ENCODE results near the gene SP8.
"Not testable (repeated sequence)": the region's sequence is repeated elsewhere in the genome, so short reads cannot be mapped to it uniquely, and the experiment has no call there.

SP8 gene

GRCh38 chr7:20786779-20787659, at the start of gene SP8:
Gene SP8 (minus strand): TSS chr7:20786886. CDS start chr7:20786798, 88 bp downstream.
- H3K4me3 Mint-ChIP-seq = peak within 1 kb of the TSS; percentile 78 to 83
- H3K4me1 Mint-ChIP-seq = peaks cover 17 to 32% of the 10 kb centered on the region in 2 donors
- ATAC-seq (replicated peaks) (peak in 1 of 2 donors; percentile 33), DNase-seq (no peak)
- peaks cover 7 to 15% of the 10 kb centered on the region in 2 donors for H3K36me3 Mint-ChIP-seq
- H3K27me3 Mint-ChIP-seq = peaks cover 58 to 72% of the 10 kb centered on the region in 2 donors
- H3K9me3 Mint-ChIP-seq = peaks cover 4 to 6% of the 10 kb centered on the region in 2 donors
- peak within 1 kb of the TSS; percentile 85 for H3K27ac Mint-ChIP-seq

GRCh38 chr7:20836424-20836823, 49.7 kb upstream of the SP8 start:
- not testable (repeated sequence) for H3K36me3 Mint-ChIP-seq, DNase-seq, H3K27ac Mint-ChIP-seq, H3K4me3 Mint-ChIP-seq, H3K27me3 Mint-ChIP-seq, H3K4me1 Mint-ChIP-seq, H3K9me3 Mint-ChIP-seq
- peak in 1 of 2 donors; percentile 20 for ATAC-seq (replicated peaks)

- no peak overlapping the region for H3K27ac Mint-ChIP-seq
- no peak for DNase-seq
- peaks cover 0 to 7% of the 10 kb centered on the region in 2 donors for H3K27me3 Mint-ChIP-seq
- H3K4me3 Mint-ChIP-seq = no peak overlapping the region
- H3K36me3 Mint-ChIP-seq = no peaks in the 10 kb centered on the region
- no peak for ATAC-seq (replicated peaks)
- H3K4me1 Mint-ChIP-seq = no peaks in the 10 kb centered on the region
- H3K9me3 Mint-ChIP-seq = peaks cover 0 to 2% of the 10 kb centered on the region in 2 donors
Measured at GRCh38 chr7:20835111-20835750, 48.5 kb upstream of the SP8 start.

- Mint-ChIP-seq H3K4me1 (no peaks in the 10 kb centered on the region), H3K9me3 (peaks cover 0 to 2% of the 10 kb centered on the region in 2 donors), H3K4me3 (no peak overlapping the region), H3K27me3 (peaks cover 0 to 7% of the 10 kb centered on the region in 2 donors), H3K36me3 (no peaks in the 10 kb centered on the region), H3K27ac (no peak overlapping the region)
- DNase-seq (no peak), ATAC-seq (replicated peaks) (no peak)
Measured at GRCh38 chr7:20834656-20835055, 48.0 kb upstream of the SP8 start.

GRCh38 chr7:20831956-20832355, 45.3 kb upstream of the SP8 start:
- H3K9me3 Mint-ChIP-seq = peaks cover 0 to 2% of the 10 kb centered on the region in 2 donors
- no peak for DNase-seq
- no peak overlapping the region for H3K4me3 Mint-ChIP-seq
- H3K27ac Mint-ChIP-seq = no peak overlapping the region
- H3K27me3 Mint-ChIP-seq = peaks cover 5 to 13% of the 10 kb centered on the region in 2 donors
- no peaks in the 10 kb centered on the region for H3K4me1 Mint-ChIP-seq
- ATAC-seq (replicated peaks) = no peak
- H3K36me3 Mint-ChIP-seq = no peaks in the 10 kb centered on the region

- H3K27me3 Mint-ChIP-seq = peaks cover 5 to 14% of the 10 kb centered on the region in 2 donors
- ATAC-seq (replicated peaks) = no peak
- DNase-seq = no peak
- H3K9me3 Mint-ChIP-seq = peaks cover 0 to 2% of the 10 kb centered on the region in 2 donors
- H3K36me3 Mint-ChIP-seq = no peaks in the 10 kb centered on the region
- H3K27ac Mint-ChIP-seq = no peak overlapping the region
- H3K4me1 Mint-ChIP-seq = no peaks in the 10 kb centered on the region
- H3K4me3 Mint-ChIP-seq = no peak overlapping the region
Measured at GRCh38 chr7:20831451-20831850, 44.8 kb upstream of the SP8 start.

GRCh38 chr7:20828947-20829346, 42.3 kb upstream of the SP8 start:
- Mint-ChIP-seq H3K4me3 (no peak overlapping the region), H3K4me1 (no peaks in the 10 kb centered on the region), H3K27me3 (peaks cover 5 to 22% of the 10 kb centered on the region in 2 donors), H3K36me3 (no peaks in the 10 kb centered on the region), H3K27ac (no peak overlapping the region), H3K9me3 (no peaks in the 10 kb centered on the region)
- ATAC-seq (replicated peaks) = no peak
- DNase-seq = no peak

- DNase-seq = no peak
- H3K36me3 Mint-ChIP-seq = no peaks in the 10 kb centered on the region
- H3K9me3 Mint-ChIP-seq = no peaks in the 10 kb centered on the region
- no peak overlapping the region for H3K4me3 Mint-ChIP-seq
- no peak for ATAC-seq (replicated peaks)
- no peak overlapping the region for H3K27ac Mint-ChIP-seq
- no peaks in the 10 kb centered on the region for H3K4me1 Mint-ChIP-seq
- H3K27me3 Mint-ChIP-seq = peaks cover 5 to 22% of the 10 kb centered on the region in 2 donors
Measured at GRCh38 chr7:20827172-20827571, 40.5 kb upstream of the SP8 start.

GRCh38 chr7:20826243-20826642, 39.6 kb upstream of the SP8 start:
- Mint-ChIP-seq H3K36me3 (no peaks in the 10 kb centered on the region), H3K27me3 (peaks cover 5 to 17% of the 10 kb centered on the region in 2 donors), H3K4me1 (no peaks in the 10 kb centered on the region)

GRCh38 chr7:20825555-20825954, 38.9 kb upstream of the SP8 start:
- peaks cover 5 to 15% of the 10 kb centered on the region in 2 donors for H3K27me3 Mint-ChIP-seq
- H3K27ac Mint-ChIP-seq = no peak overlapping the region
- H3K36me3 Mint-ChIP-seq = no peaks in the 10 kb centered on the region
- no peak overlapping the region for H3K4me3 Mint-ChIP-seq
- H3K4me1 Mint-ChIP-seq = no peaks in the 10 kb centered on the region
- ATAC-seq (replicated peaks) (no peak), DNase-seq (no peak)
- peaks cover 0 to 2% of the 10 kb centered on the region in 2 donors for H3K9me3 Mint-ChIP-seq

More at GRCh38 chr7:20826243-20826642, 39.6 kb upstream of the SP8 start:
- H3K9me3 Mint-ChIP-seq = peaks cover 0 to 2% of the 10 kb centered on the region in 2 donors
- DNase-seq (no peak), ATAC-seq (replicated peaks) (no peak)
- H3K4me3 Mint-ChIP-seq = no peak overlapping the region
- no peak overlapping the region for H3K27ac Mint-ChIP-seq

GRCh38 chr7:20821390-20821789, 34.7 kb upstream of the SP8 start:
- not testable (repeated sequence) for H3K36me3 Mint-ChIP-seq; H3K4me3 Mint-ChIP-seq; H3K4me1 Mint-ChIP-seq; DNase-seq; ATAC-seq (replicated peaks); H3K27ac Mint-ChIP-seq; H3K27me3 Mint-ChIP-seq; H3K9me3 Mint-ChIP-seq

- DNase-seq = no peak
- peaks cover 0 to 2% of the 10 kb centered on the region in 2 donors for H3K9me3 Mint-ChIP-seq
- no peak overlapping the region for H3K4me3 Mint-ChIP-seq
- H3K4me1 Mint-ChIP-seq = no peaks in the 10 kb centered on the region
- H3K27me3 Mint-ChIP-seq = peaks cover 0 to 13% of the 10 kb centered on the region in 2 donors
- H3K27ac Mint-ChIP-seq = no peak overlapping the region
- ATAC-seq (replicated peaks) = no peak
- H3K36me3 Mint-ChIP-seq = no peaks in the 10 kb centered on the region
Measured at GRCh38 chr7:20816372-20816959, 29.8 kb upstream of the SP8 start.

GRCh38 chr7:20804345-20804744, 17.7 kb upstream of the SP8 start:
- Mint-ChIP-seq H3K9me3 (no peaks in the 10 kb centered on the region), H3K4me1 (no peaks in the 10 kb centered on the region), H3K4me3 (no peak overlapping the region), H3K27ac (no peak overlapping the region), H3K36me3 (no peaks in the 10 kb centered on the region), H3K27me3 (peaks cover 4 to 15% of the 10 kb centered on the region in 2 donors)
- DNase-seq = no peak
- no peak for ATAC-seq (replicated peaks)

GRCh38 chr7:20799566-20800366, 13.1 kb upstream of the SP8 start:
- H3K36me3 Mint-ChIP-seq = no peaks in the 10 kb centered on the region
- H3K4me1 Mint-ChIP-seq = peaks cover 12 to 20% of the 10 kb centered on the region in 2 donors
- H3K4me3 Mint-ChIP-seq = no peak overlapping the region
- H3K9me3 Mint-ChIP-seq = no peaks in the 10 kb centered on the region
- peaks cover 13 to 32% of the 10 kb centered on the region in 2 donors for H3K27me3 Mint-ChIP-seq
- ATAC-seq (replicated peaks) = no peak
- DNase-seq = no peak
- no peak overlapping the region for H3K27ac Mint-ChIP-seq

Measured in stimulated activated naive B cell treated with anti-CD40 and anti-IgM and Interleukin-4, amounts not matched to agents 10 μg/mL and 1 μg/mL and 100 μg/mL, for 72 hours (primary cell).